Fibroblast of skin of back (primary cell): ENCODE measurements around the gene COPZ2.
A peak's percentile ranks its signal among the peaks of the same experiment; 100 is the strongest.
"Not testable (repeated sequence)": the region's sequence is repeated elsewhere in the genome, so short reads cannot be mapped to it uniquely, and the experiment has no call there.

ENCODE experiments used
- DNase-seq: peaks from one replicate; pipeline ENCODE4 v3.0.0-alpha.2; 2013

COPZ2 gene

DNA sequence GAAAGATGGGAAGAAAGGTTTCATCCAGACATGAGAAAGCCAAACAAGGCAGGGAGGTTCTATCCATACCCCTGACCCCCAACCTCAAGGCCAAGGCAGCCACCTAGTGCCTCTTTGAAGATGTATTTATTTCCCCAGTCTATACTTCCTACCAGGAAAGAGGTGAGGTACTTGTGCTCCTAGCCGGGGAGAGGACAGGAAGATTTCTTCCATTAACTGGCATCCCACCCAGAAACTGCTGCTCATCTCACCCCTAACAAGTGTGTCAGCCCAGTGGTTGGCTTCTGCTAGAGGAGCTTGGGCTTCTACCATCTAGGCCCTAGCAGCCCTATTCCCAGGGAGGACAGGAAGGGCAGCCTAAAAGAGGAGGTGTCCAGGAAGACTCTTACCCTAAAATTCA, 8.9 kb downstream of the COPZ2 start:
- DNase-seq, result no peak

DNA sequence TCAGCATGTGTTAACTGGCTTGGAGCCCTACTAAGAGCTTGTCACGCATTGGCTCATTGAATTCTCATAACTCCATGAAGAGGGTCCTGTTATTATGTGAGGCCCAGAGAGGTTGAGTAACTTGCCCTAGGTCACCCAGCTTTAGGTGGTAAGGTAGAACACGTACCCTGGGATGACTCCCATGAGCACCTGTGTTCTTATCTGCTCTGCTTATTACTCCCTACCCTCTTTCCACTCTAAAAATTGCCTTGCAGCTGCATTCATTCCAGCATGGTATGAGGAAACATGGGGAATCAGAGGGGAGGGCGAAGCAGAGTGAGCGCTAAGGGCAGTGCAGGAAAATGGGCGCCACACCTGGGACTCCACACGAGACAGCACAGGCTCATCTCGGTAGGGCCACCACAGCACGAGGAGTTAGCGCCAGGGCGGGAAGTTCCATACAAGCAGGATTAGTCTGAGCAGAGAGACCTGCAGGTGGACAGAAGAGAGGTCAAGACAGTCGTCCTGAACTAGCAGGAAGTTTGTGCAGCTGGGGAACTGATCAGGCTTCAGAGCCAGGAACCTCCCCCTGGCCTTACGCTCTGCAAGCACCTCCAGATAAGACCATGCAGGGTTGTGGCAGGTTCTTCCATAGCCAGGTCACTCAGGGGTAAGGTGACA, 10.1 kb downstream of the COPZ2 start:
- no peak for DNase-seq

DNA sequence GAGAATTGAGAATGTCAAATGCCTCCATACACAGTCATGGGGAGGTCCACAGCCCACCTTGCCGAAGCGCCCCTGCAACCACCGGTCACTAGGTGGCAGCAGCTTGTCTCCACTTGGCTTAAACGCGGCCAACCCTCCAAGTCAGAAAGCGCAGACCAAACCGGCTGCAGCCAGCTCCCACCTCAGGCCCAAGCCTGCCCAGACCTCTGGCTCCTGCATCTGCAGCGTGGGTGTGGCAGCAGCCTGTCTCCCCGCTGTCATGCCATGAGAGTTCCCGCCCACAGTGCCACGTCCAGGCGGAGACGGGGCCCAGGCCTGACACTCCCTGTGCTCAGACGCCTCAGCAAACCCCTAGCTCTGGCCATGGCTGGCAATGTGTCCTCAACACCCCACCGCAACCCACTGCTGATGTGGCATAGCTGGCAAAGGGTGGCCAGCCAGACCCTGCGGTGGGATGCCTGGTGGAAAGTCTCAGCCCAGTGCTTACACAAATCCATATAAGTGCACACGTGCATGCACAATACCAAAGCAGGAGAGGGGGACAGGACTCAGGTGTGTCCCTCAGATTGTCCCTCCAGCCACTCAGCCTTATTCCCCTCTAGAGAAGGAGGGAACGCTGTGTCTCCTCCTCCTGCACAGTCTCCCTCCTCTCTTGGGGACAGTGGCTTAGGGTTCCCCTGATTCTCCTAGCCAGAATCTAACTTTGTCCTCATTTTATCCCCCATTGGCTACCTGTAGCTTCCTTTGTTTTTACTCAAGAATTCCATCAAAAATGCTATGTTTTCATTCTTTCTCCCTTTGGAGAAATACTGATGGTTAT, 10.9 kb downstream of the COPZ2 start:
- DNase-seq, result peak; percentile 88

DNA sequence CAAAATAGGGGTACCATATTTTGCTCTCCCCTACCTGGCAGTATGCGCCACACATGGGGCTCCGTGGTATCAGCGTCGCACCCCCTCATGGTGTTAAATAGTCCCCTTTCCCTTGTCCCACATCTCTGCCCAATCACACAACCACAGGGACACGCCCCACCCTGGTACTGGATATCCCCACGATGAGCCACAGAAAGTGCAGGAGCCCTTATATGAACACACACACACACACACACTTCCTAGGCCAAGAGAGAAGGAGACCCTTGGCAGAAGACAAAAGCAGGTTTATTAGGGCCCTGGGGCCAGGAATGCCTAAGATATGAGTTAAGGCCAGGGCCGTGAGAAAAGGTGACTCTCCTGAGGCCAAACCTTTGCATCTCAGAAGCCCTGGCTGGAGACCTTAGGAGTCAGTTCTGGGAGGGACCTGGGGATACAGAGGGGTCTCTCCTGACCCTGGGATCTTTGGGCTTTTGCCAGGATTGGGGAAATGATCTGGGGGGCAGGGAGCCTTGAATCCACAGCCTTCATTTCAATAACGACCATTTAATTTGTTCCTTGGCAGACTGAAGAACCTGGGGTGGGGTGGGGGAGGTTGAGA, 11.6 kb downstream of the COPZ2 start:
- no peak for DNase-seq

DNA sequence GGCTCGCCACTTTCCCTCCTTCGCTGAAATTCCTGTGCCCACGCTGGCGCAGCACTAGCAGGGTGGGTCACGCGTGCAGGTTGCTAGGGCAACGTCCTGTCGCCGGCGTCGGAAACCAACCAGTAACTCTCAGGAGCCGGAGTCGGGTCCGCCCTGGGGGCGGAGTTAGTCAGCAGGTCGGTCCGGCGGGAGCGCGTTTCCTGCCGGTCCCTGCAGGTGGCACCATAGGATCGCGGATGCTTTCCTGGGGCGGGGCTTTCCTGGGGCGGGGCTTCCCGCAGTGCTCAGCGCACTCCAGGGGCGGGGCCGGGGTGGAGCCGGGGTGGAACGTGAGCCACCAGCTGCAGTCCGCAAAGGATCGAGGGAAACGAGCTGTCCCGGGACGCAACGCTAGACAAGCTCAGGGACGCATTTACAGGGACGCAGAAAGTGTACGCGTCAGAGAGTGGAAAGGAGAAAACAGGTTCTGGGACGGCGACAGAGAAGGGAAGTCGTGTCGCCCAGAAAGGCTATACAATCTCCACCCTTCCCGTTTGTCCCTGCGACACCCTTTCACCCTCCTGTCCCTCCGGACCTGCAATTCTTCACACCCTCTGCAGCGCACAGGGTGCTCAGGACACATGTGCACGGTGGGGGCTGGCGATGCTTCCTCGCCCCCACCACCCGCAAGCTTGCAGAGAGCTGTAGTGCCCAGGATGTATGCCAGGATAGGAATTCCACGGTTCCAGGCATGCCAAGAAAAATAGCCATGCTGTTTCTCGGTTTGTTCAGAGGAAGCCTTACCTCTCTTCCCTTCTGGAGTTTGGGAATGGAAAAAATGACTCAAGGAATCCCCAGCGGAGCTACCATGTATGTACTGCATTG, 12.3 kb downstream of the COPZ2 start:
- DNase-seq, result peak; percentile 96

DNA sequence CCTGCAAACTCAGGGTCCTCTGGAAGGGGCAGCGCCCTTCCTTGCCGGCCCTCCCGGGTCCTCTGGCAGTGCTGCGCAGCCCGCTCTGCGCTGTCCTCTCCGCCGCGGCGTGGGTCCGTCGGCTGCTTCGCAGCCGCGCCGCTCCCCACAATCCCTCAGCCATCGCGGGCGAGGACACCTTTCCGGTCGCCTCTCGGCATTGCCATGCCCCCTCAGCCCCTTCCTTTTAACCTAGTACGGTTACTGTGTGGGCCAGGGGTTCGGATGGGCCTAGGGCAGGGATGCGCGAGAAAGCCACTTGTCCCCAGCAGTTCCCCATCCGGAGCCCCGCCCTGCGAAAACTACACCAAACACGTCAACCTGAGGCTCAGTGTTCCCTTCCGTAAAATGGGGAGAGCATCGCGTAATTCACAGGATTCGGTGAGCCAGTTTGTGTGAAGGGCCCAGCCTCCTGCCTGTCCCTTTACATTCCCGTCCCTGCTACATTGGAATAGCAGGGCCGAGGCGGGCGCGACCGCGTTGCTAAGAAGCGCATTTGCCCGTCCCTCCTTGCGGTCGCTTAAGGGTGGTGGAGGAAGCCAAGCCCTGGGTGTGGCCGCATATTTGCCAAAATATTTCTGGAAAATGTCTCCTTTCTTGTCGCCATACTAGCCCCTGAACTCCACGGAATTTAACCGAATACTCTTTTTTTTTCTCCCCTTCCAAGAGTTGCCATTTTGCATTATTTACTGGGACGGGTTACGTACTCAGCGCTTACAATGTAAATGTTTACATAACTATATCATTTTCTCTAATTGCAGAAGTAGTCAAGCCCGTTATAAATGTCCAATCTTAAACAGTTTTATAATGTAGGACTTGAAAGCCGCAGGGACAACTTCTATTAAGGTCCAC, 13.2 kb downstream of the COPZ2 start:
- DNase-seq, result peak; percentile 69

DNA sequence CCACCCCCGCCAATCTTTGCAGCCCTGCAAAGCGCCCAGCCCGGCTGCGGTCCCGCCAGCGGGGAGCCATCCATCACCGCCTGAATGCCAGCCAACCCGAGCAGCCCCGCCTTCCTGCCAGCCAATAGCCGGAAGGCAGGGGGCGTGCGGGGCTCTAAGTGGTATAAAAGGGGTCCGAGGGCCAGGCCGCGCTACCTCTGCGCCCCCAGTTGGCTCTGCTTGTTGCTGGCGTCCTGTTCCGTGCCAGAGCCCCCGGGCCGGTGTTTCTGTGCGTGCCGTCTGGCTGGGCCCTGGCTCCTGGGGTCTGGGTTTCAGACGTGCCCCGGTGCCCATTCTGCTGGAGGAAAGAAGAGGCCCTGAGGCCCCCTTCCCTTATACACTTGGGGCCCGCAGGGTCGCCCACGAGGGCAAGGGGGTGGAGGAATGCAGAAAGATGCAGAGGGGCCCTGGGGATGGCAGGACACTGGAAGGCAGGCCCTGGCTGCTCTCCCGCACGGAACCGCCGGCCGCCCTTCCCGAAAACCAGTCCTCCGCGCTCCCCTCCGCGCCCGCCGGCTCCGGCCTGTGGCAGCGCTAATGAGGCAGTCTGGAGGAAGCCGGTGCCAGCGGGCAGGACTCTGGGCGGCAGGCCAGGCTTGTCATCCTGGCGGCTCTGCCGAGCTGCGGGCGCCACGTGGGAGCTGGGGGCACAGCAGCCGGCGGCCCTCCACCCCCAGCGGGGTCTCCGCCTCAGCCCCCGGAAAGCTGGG, 14.0 kb downstream of the COPZ2 start:
- DNase-seq, result peak; percentile 70

DNA sequence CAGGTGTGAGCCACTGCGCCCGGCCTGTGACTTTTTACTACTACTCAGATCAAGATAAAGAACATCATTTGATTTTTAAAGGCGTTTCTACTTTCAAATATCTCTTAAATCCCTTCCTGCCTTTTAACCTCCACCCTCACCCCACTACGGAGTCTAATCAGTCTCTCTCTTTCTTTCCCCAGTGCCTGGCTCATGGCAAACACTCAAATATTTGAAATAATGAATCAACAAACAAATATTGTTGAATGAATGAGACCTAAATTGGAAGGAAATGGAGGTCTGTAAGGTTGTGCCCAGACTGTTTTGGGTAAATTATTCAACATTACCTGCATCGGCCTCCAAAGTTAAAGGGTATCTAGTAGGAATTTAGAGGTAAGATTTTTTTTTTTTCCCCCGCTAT, 14.7 kb downstream of the COPZ2 start:
- DNase-seq, result no peak

DNA sequence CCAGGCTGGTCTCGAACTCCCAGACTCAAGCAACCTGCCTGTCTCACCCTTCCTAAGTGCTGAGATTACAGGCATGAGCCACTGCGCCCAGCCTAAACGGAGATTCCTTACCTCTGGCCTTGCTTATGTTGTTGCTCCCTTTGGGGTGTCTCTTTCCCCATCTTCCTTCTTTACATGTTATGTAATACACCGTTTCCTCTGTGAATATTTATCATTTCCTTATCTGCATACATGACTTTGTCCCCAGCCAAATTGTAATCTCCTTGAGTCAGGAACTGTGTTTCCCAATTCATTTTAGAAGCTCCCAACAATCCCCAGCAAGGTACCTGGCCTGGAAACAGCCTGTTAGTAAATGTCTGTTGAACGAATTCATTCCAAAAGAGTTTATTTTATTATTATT, 15.7 kb downstream of the COPZ2 start:
- DNase-seq, result no peak

DNA sequence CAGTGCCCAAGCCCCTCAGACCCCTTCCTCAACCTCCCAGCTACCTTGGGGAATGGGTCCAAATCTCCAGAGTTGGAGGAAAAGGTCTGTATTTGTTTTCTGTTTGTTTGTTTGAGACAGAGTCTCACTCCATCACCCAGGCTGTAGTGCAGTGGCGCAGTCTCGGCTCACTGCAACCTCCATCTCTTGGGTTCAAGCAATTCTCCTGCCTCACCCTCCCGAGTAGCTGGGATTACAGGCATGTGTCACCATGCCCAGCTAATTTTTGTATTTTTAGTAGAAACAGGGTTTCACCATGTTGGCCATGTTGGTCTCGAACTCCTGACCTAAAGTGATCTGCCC, 19.8 kb downstream of the COPZ2 start:
- DNase-seq, result not testable (repeated sequence)

DNA sequence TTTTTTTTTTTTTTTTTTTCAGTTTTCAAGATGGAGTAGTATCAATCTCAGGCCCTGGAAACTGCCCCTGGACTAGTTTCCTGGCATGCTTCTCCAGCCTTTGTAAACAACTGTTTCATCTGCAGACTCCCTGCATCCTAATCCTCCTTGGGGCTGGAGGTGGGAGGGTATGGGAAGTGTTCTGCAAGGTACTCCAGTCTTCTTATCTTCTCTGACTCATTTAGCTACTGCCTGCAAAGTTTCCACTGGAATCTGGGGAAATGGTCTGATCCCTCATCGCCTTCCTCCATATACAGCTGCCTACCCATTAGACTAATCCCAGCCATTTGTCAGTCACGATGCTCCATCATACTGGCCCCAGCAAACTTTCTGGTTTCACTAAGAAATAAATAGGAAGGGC, 21.5 kb downstream of the COPZ2 start:
- no peak for DNase-seq

DNA sequence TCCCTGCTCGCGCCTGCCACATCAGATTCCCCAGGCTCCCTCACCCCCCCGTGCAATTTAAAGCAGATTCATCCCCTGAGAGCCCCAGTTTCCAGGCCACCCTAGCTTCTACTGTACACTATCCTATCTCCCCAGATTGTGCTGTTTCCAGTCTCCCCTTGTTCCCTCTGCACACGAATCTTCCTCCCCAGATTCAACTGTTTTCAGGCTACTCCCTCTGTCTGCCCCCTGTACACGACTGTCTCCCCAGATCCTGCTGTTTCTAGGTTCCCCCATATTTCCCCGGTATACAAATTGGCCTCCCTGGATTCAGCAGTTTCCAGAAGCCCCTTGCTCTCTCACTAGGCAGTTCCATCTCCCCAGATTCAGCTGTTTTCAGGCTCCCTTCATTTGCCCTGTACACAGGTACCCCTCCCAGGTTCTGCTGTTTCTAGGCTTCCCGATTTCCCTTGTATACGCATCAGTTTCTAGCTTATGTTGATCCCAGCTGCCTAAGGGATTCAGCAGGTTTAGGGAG, 22.9 kb downstream of the COPZ2 start:
- no peak for DNase-seq

DNA sequence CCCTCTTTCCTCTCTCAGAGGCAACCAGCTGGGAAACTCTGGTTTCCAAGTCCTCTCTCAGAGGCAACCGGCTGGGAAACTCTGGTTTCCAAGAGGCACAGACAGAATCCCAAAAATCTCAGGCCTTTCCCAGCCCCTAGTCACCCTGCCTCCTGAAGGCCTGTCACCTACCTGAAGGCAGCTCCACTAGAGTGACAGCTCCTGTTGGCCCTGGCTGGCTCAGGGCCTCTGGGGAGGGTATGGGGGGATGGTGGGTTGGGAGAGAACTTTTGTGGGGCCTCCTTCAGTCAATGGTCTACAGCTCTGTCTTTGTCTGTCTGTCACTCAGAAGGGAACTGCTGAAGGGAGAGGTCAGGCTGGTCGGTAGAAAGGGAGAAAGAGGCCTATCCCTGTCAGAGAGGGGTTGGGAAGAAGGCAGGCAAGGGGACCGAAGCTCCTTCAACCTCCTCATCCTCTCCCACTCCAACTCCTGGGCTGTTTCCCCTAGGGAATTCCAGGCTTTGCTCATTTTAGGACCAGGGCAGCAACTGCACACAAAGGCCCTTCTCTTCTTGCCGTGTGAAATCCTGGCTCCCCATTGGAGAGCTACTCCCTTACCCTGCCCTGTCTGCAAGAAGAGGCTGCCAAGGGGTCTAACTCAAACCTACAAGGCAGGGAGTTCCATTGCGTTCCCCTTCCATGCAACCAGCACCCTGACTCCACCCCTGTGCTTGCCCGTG, 23.6 kb downstream of the COPZ2 start:
- DNase-seq, result no peak

DNA sequence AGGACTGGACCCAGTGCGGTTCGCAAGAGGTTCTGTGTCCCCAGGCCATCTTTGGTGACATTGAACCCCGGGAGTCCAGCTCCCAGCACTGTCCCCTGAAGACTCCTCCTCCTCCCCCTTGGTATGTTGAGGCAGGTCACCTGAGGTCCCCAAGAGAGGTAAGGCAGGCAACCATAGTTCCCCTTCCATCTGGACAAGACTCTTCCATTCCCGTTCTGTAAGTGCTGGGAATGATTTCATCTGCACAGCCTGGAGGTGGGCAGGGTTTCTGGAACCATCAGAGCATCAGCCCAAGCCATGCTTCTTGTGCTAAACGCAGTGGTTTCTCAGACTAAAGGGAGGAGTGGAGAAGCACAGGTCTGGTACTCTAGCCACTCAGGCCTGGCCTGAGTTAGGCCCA, 24.9 kb downstream of the COPZ2 start:
- no peak for DNase-seq

DNA sequence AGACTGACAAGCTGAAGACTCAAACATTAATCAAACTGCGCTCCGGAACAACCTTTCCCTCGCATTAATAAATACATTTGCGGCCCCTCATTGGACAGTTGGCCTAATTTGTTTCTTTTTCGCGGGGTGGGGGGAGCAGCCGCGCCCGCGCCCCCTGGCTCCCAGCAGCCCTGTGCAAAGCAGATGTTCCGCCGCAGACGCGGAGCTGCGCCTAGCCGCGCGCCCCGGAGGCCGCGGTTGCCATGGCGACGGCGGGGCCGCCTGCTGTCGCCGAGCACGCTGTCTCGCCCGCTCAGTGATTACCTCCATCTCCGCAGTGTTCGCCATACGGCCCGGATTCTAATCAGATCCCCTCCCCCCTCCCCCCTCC, 25.5 kb downstream of the COPZ2 start:
- peak; percentile 33 for DNase-seq

DNA sequence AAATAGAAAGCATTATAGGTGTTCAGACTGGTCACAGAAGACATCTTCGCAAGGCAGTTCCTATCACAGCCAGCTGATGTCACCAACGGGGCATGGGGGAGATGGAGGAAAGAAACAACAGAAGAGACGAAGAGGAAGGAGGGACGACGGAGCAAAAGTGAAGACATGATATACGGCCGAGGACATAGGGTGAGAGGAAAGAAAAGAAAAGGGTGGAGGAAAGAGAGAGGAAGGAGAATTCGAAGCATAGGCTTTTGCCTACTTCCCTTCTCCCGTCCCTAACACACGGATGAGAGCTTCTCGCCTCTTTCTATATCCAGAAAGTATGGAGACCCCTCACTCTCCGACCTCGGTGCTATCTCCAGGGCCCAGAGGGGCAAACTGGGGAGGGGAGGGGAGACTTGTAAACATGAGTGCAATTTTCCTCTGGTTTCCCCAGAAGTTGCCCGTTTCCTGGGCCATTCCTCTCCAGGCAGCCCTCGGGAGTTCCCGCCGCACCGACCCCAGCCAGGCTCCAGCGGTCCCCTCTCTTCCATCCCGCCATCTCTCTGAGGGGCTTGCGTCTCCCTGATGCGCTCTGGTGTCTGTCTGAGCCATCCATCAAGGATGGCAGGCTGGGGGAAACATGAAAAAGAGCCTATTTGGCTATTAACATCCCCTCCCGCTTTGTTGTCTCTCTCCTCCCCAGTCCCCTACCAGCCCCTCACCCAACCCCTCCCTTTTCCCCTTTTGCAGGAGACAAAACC, 26.0 kb downstream of the COPZ2 start:
- peak; percentile 61 for DNase-seq

DNA sequence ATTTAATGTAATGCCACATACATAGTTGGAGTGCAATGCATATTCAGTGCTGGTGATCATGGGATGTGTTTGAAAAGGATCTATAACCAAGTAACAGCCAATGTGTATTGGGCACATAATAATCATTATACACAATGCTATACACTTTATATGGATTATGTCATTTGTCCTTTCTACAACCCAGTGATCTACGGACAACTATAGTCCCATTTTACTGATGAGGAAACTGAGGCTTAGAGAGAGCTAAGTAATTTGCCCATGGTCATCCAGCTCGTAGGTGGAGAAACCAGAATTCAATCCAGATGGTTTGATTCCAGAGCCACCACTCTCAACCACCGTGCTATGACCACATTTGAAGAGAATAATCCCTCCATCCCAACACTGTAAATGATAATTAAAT, 27.4 kb downstream of the COPZ2 start:
- DNase-seq, result no peak

DNA sequence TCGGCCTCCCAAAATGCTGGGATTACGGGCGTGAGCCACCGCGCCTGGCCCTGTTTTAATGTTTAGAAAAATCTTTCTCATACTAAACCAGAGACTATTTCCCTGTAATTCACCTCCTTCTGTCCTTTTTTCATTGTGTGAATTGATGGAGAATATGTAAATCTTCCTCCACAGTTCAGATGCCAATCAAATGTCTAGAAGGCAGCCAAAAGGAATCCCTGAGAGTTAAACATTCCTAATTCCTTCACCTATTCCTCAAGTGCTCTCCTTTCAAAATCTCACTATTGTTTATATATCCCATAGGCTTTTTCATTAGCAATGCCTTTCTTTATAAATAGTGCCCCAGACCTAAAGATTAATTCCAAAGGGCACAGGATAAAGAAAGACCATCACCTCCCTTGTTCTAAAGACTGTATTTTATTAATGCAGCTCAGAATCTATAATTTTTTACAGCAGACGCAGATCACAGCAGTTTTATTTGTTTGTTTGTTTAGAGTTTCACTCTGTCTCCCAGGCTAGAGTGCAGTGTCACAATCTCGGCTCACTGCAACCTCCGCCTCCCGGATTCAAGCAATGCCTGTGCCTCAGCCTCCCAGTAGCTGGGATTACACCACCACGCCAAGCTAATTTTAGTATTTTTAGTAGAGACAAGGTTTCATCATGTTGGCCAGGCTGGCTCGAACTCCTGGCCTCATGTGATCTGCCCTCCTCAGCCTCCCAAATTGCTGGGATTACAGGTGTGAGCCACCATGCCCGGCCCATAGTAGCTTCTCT, 30.5 kb downstream of the COPZ2 start:
- DNase-seq, result no peak

DNA sequence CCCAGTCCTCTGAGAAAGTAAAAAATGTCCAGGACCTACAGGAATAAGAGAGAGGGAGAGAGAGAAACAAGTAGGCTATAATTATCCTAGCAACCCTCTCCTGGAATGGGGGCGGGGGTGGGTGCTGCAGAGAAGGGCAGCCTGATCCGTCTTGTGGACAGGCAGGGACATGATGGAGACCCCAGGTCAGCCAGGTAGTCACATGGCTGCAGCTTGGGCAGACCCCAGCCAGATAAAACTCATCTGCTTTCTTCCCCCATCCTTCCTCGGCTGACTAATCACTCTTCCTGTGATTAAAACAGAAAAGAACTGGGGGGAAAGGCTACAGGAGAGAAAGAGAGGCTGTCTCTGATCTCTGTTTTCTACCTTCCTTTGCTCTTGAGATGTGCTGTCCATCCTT, 32.6 kb downstream of the COPZ2 start:
- DNase-seq, result no peak
